Jurkat, Clone E6-1 (cell line): Measurements from ENCODE around the gene RECK.
"Not testable (repeated sequence)": the region's sequence is repeated elsewhere in the genome, so short reads cannot be mapped to it uniquely, and the experiment has no call there.

Source experiments
- DNase-seq: peaks from one replicate; pipeline ENCODE4 v3.0.0-alpha.2; 2011; ENCODE audit warnings: low read depth, low spot score
- H3K4me3 ChIP-seq: 2 replicates; pipeline ENCODE4 v1.5.1; 2011; ENCODE audit warnings: mild to moderate bottlenecking, low read length, control low read depth, moderate library complexity

RECK gene

GRCh38 chr9:36046923-36047322, 10.2 kb downstream of the RECK start:
- H3K4me3 ChIP-seq: no peak overlapping the region
- DNase-seq: no peak

GRCh38 chr9:36049408-36049807, 12.7 kb downstream of the RECK start:
- no peak for DNase-seq
- no peak overlapping the region for H3K4me3 ChIP-seq

GRCh38 chr9:36050476-36050875, 13.8 kb downstream of the RECK start:
- DNase-seq: no peak

GRCh38 chr9:36051317-36051716, 14.6 kb downstream of the RECK start:
- DNase-seq: no peak
- H3K4me3 ChIP-seq: no peak overlapping the region

More at GRCh38 chr9:36050476-36050875, 13.8 kb downstream of the RECK start:
- H3K4me3 ChIP-seq: no peak overlapping the region

- DNase-seq: no peak
- no peak overlapping the region for H3K4me3 ChIP-seq
These were observed 17.3 kb downstream of the RECK start for GRCh38 chr9:36053971-36054370.

GRCh38 chr9:36056896-36057295, 20.2 kb downstream of the RECK start:
- H3K4me3 ChIP-seq: no peak overlapping the region
- DNase-seq: no peak

- no peak for DNase-seq
These were observed 27.2 kb downstream of the RECK start for GRCh38 chr9:36063804-36064447.

GRCh38 chr9:36064448-36065037, 27.8 kb downstream of the RECK start:
- no peak overlapping the region for H3K4me3 ChIP-seq
- DNase-seq: no peak

More at GRCh38 chr9:36063804-36064447, 27.2 kb downstream of the RECK start:
- H3K4me3 ChIP-seq: no peak overlapping the region

GRCh38 chr9:36074055-36074454, 37.3 kb downstream of the RECK start:
- DNase-seq: no peak
- H3K4me3 ChIP-seq: no peak overlapping the region

- no peak overlapping the region for H3K4me3 ChIP-seq
- no peak for DNase-seq
These were observed 38.3 kb downstream of the RECK start for GRCh38 chr9:36074870-36075532.

- H3K4me3 ChIP-seq: no peak overlapping the region
- DNase-seq: no peak
These were observed 41.3 kb downstream of the RECK start for GRCh38 chr9:36078051-36078450.

GRCh38 chr9:36080519-36080918, 43.8 kb downstream of the RECK start:
- no peak for DNase-seq
- no peak overlapping the region for H3K4me3 ChIP-seq

- DNase-seq: no peak
- H3K4me3 ChIP-seq: no peak overlapping the region
These were observed 46.2 kb downstream of the RECK start for GRCh38 chr9:36082931-36083330.

- no peak for DNase-seq
These were observed 49.7 kb downstream of the RECK start for GRCh38 chr9:36086442-36086841.

GRCh38 chr9:36087054-36087453, 50.3 kb downstream of the RECK start:
- H3K4me3 ChIP-seq, DNase-seq: not testable (repeated sequence)

More at GRCh38 chr9:36086442-36086841, 49.7 kb downstream of the RECK start:
- H3K4me3 ChIP-seq: no peak overlapping the region

- DNase-seq: no peak
- no peak overlapping the region for H3K4me3 ChIP-seq
These were observed 51.3 kb downstream of the RECK start for GRCh38 chr9:36088020-36088419.

- no peak for DNase-seq
- no peak overlapping the region for H3K4me3 ChIP-seq
These were observed 54.6 kb downstream of the RECK start for GRCh38 chr9:36091026-36091953.

GRCh38 chr9:36092014-36092413, 55.3 kb downstream of the RECK start:
- no peak for DNase-seq
- H3K4me3 ChIP-seq: no peak overlapping the region

GRCh38 chr9:36092509-36093215, 55.9 kb downstream of the RECK start:
- no peak overlapping the region for H3K4me3 ChIP-seq
- peak; percentile 37 for DNase-seq
